CD4-positive, alpha-beta T cell (primary cell): ENCODE results near the gene PDILT. TPM values are rescaled to one million over a fixed set of nuclear protein-coding genes. Genes with fewer than 3 reads are reported as not detected.

Source experiments
- ATAC-seq: fragments of 200-7000 bp; cut with Tn5 transposase; one replicate; pipeline ENCODE4 v1.10.0; 2022; ENCODE audit warnings: mild to moderate bottlenecking; ENCODE audit not compliant: poor library complexity
- CTCF ChIA-PET: fragments of 350-600 bp; sonication (Branson Sonifier 250); formaldehyde crosslinking; loops from one replicate; lab custom pipeline; 2021; ENCODE audit warnings: antibody characterized with exemption, inconsistent platforms; lab: Charles Lee
- POLR2A ChIA-PET: fragments of 350-600 bp; sonication (Branson Sonifier 250); formaldehyde crosslinking; loops from one replicate; lab custom pipeline; 2021; ENCODE audit warnings: antibody characterized with exemption, inconsistent platforms; lab: Charles Lee
- DNase-seq, 14 experiments: peaks; one replicate each; pipeline ENCODE4 v3.0.0-alpha.2; 2013 to 2020; ENCODE audit warnings: mixed read lengths in 2 of 14
- H3K27ac ChIP-seq, 2 donors: one replicate each; pipeline versions ENCODE4 v1.5.1 to v1.7.0; 2013; ENCODE audit warnings: low read length in 2 of 2, low read depth in 1 of 2, mild to moderate bottlenecking in 1 of 2
- H3K27me3 ChIP-seq, 2 experiments: 1 replicate in 1 of 2; 2 replicates in 1 of 2; pipeline versions ENCODE4 v1.6.1 to v1.7.0; 2013; ENCODE audit warnings: low read length in 2 of 2, control low read depth in 1 of 2, mild to moderate bottlenecking in 1 of 2, moderate library complexity in 1 of 2; ENCODE audit not compliant: insufficient read depth in 2 of 2, control insufficient read depth in 1 of 2
- H3K36me3 ChIP-seq: one replicate; pipeline ENCODE4 v1.6.1; 2013; ENCODE audit warnings: low read length, control low read depth; ENCODE audit not compliant: insufficient read depth
- H3K4me1 ChIP-seq: one replicate; pipeline ENCODE4 v1.6.1; 2013; ENCODE audit warnings: low read length, control low read depth; ENCODE audit not compliant: insufficient read depth
- H3K4me3 ChIP-seq: one replicate; pipeline ENCODE4 v1.5.1; 2013; ENCODE audit warnings: mild to moderate bottlenecking, low read length, moderate library complexity
- H3K9me3 ChIP-seq, 2 experiments: 1 replicate in 1 of 2; 2 replicates in 1 of 2; pipeline versions ENCODE4 v1.6.1 to v1.7.0; 2013; ENCODE audit warnings: low read length in 2 of 2, mild to moderate bottlenecking in 2 of 2, control low read depth in 1 of 2, moderate library complexity in 1 of 2; ENCODE audit not compliant: control insufficient read depth in 1 of 2, insufficient read depth in 1 of 2
- H3K27ac Mint-ChIP-seq: one replicate; pipeline ENCODE4 v1.8.0; 2020; ENCODE audit warnings: mixed read lengths
- H3K27me3 Mint-ChIP-seq: one replicate; pipeline ENCODE4 v1.8.0; 2021; ENCODE audit warnings: mixed read lengths
- H3K36me3 Mint-ChIP-seq: one replicate; pipeline ENCODE4 v1.8.0; 2021; ENCODE audit warnings: low read depth, mixed read lengths
- H3K4me1 Mint-ChIP-seq: one replicate; pipeline ENCODE4 v1.8.0; 2021; ENCODE audit warnings: low read depth, mixed read lengths
- H3K4me3 Mint-ChIP-seq: one replicate; pipeline ENCODE4 v1.8.0; 2020; ENCODE audit warnings: mild to moderate bottlenecking, mixed read lengths
- H3K9me3 Mint-ChIP-seq: one replicate; pipeline ENCODE4 v1.8.0; 2020; ENCODE audit warnings: mixed read lengths
- intact Hi-C, 2 experiments: fragments of 100-400 bp; cut with DNase I in 1 of 2; cut with micrococcal nuclease in 1 of 2; formaldehyde crosslinking; loops; one replicate each; pipeline versions ENCODE4 v1.15.1 to v1.9.0; 2023 to 2025; cut with DNase I, micrococcal nuclease
- total RNA-seq, 174 experiments: library from RNA in 2 of 174; stranded (reverse) in 2 of 174; gene quantifications; one replicate each; pipeline ENCODE4 v1.2.3 and lab custom pipeline; 2021 to 2026
- TF ChIP-seq, protein P1 (sequence below): fragments of 200-600 bp; IDR thresholded peaks from one replicate; pipeline ENCODE4 v1.8.0; 2022; ENCODE audit warnings: antibody characterized with exemption, mild to moderate bottlenecking

PDILT gene
- total RNA-seq, 2 experiments from 2014 or later, result not detected

- TF ChIP-seq, protein P1, sequence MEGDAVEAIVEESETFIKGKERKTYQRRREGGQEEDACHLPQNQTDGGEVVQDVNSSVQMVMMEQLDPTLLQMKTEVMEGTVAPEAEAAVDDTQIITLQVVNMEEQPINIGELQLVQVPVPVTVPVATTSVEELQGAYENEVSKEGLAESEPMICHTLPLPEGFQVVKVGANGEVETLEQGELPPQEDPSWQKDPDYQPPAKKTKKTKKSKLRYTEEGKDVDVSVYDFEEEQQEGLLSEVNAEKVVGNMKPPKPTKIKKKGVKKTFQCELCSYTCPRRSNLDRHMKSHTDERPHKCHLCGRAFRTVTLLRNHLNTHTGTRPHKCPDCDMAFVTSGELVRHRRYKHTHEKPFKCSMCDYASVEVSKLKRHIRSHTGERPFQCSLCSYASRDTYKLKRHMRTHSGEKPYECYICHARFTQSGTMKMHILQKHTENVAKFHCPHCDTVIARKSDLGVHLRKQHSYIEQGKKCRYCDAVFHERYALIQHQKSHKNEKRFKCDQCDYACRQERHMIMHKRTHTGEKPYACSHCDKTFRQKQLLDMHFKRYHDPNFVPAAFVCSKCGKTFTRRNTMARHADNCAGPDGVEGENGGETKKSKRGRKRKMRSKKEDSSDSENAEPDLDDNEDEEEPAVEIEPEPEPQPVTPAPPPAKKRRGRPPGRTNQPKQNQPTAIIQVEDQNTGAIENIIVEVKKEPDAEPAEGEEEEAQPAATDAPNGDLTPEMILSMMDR, result no peak
- Histone ChIP-seq H3K27me3 (peaks cover 0 to 6% of the 10 kb centered on the region in 2 experiments), H3K9me3 (no peaks in the 10 kb centered on the region), H3K4me3 (no peak overlapping the region), H3K4me1 (no peaks in the 10 kb centered on the region), H3K36me3 (no peaks in the 10 kb centered on the region), H3K27ac (no peak overlapping the region)
- peaks cover 17% of the 10 kb centered on the region for H3K27me3 Mint-ChIP-seq
- ATAC-seq (no peak), DNase-seq (no peak)
- ChIA-PET CTCF (no interaction called here), POLR2A (no interaction called here)
- H3K9me3 Mint-ChIP-seq, result no peaks in the 10 kb centered on the region
- H3K36me3 Mint-ChIP-seq, result no peaks in the 10 kb centered on the region
- no peak overlapping the region for H3K4me3 Mint-ChIP-seq
- intact Hi-C loops, result no loop called here
- no peaks in the 10 kb centered on the region for H3K4me1 Mint-ChIP-seq
- no peak overlapping the region for H3K27ac Mint-ChIP-seq
Measured at GRCh38 chr16:20372701-20373100, 31.8 kb downstream of the PDILT start.

GRCh38 chr16:20369452-20370054 is 35.0 kb downstream of the PDILT start:
- ChIA-PET CTCF (no interaction called here), POLR2A (no interaction called here)
- H3K27ac Mint-ChIP-seq, result no peak overlapping the region
- DNase-seq (no peak), ATAC-seq (no peak)
- Histone ChIP-seq H3K4me3 (no peak overlapping the region), H3K9me3 (no peaks in the 10 kb centered on the region), H3K27me3 (no peaks in the 10 kb centered on the region), H3K4me1 (no peaks in the 10 kb centered on the region), H3K27ac (no peak overlapping the region), H3K36me3 (no peaks in the 10 kb centered on the region)
- TF ChIP-seq, protein P1, result no peak
- H3K36me3 Mint-ChIP-seq, result no peaks in the 10 kb centered on the region
- intact Hi-C loops, result no loop called here
- H3K4me3 Mint-ChIP-seq, result no peak overlapping the region
- H3K9me3 Mint-ChIP-seq, result no peaks in the 10 kb centered on the region
- H3K4me1 Mint-ChIP-seq, result no peaks in the 10 kb centered on the region
- H3K27me3 Mint-ChIP-seq, result peaks cover 15% of the 10 kb centered on the region

- no peak overlapping the region for H3K27ac ChIP-seq
- H3K27ac Mint-ChIP-seq, result no peak overlapping the region
- no peak for DNase-seq
- H3K36me3 Mint-ChIP-seq, result no peaks in the 10 kb centered on the region
- ChIA-PET POLR2A (no interaction called here), CTCF (no interaction called here)
- H3K27me3 Mint-ChIP-seq, result peaks cover 15% of the 10 kb centered on the region
- no peak overlapping the region for H3K4me3 ChIP-seq
- H3K4me1 Mint-ChIP-seq, result no peaks in the 10 kb centered on the region
- TF ChIP-seq, protein P1, result no peak
- H3K9me3 Mint-ChIP-seq, result no peaks in the 10 kb centered on the region
- no peaks in the 10 kb centered on the region for H3K36me3 ChIP-seq
- no peaks in the 10 kb centered on the region for H3K27me3 ChIP-seq
- H3K4me3 Mint-ChIP-seq, result no peak overlapping the region
- no peak for ATAC-seq
- intact Hi-C loops, result no loop called here
- no peaks in the 10 kb centered on the region for H3K4me1 ChIP-seq
- no peaks in the 10 kb centered on the region for H3K9me3 ChIP-seq
Measured at GRCh38 chr16:20364051-20364450, 40.5 kb downstream of the PDILT start.
